K562 (cell line): ENCODE measurements around the gene TTC21A. TPM values are rescaled to one million over a fixed set of nuclear protein-coding genes. Genes with fewer than 3 reads are reported as not detected.

Experiments
- CBFA2T3 ChIP-seq: fragments of 450-650 bp; IDR thresholded peaks from 2 replicates; pipeline ENCODE4 v1.6.1; 2017
- CCNT2 ChIP-seq: IDR thresholded peaks from 2 replicates; pipeline ENCODE4 v1.6.1; 2011; ENCODE audit warnings: borderline replicate concordance, low read depth, mild to moderate bottlenecking, moderate library complexity, mixed read lengths, low read length; ENCODE audit not compliant: insufficient read length; ENCODE audit errors: extremely low read depth
- CSDE1 ChIP-seq, 2 experiments: fragments of 450-650 bp; IDR thresholded peaks; 2 replicates each; pipeline ENCODE4 v1.6.1; 2016; ENCODE audit warnings: mild to moderate bottlenecking in 1 of 2
- ESRRB ChIP-seq: fragments of 250-450 bp; sonication (Bioruptor Pico); IDR thresholded peaks from 2 replicates; pipeline ENCODE4 v1.5.0; 2020; ENCODE audit warnings: mild to moderate bottlenecking, moderate library complexity, borderline replicate concordance
- GATAD2A ChIP-seq: fragments of 450-650 bp; IDR thresholded peaks from 2 replicates; pipeline ENCODE4 v1.6.1; 2017
- JUND ChIP-seq, 2 experiments: IDR thresholded peaks; 2 replicates in 1 of 2; 3 replicates in 1 of 2; pipeline ENCODE4 v1.6.1; 2011; ENCODE audit warnings: borderline replicate concordance in 2 of 2, low read depth in 2 of 2, low read length in 2 of 2, improper control_type of control experiment in 1 of 2, missing biosample characterization in 1 of 2, missing genetic modification characterization in 1 of 2, missing genetic modification reagents in 1 of 2
- KAT8 ChIP-seq: fragments of 450-650 bp; IDR thresholded peaks from 2 replicates; pipeline ENCODE4 v1.6.1; 2016; ENCODE audit warnings: low read depth, mild to moderate bottlenecking
- KDM1A ChIP-seq, 2 experiments: fragments of 450-650 bp; IDR thresholded peaks; 2 replicates each; pipeline ENCODE4 v1.6.1; 2016; ENCODE audit warnings: mild to moderate bottlenecking in 2 of 2
- MAZ ChIP-seq, 2 experiments: fragments of 450-650 bp in 1 of 2; sonication (generic) in 1 of 2; formaldehyde crosslinking; IDR thresholded peaks in 1 of 2; conservative IDR thresholded peaks in 1 of 2; 2 replicates each; pipeline versions ENCODE4 v1.4.0 to v1.5.0; 2020; ENCODE audit warnings: mild to moderate bottlenecking in 1 of 2, missing genetic modification reagents in 1 of 2
- MECOM ChIP-seq: fragments of 250-450 bp; sonication (Bioruptor Pico); IDR thresholded peaks from 2 replicates; pipeline ENCODE4 v1.8.0; 2022; ENCODE audit warnings: inconsistent platforms
- PHF21A ChIP-seq: fragments of 450-650 bp; IDR thresholded peaks from 2 replicates; pipeline ENCODE4 v1.6.1; 2017; ENCODE audit warnings: low read depth, borderline replicate concordance
- TEAD2 ChIP-seq: fragments of 450-650 bp; IDR thresholded peaks from 2 replicates; pipeline ENCODE4 v1.6.1; 2016; ENCODE audit warnings: missing genetic modification characterization, control low read depth, missing compliant biosample characterization
- ZNF140 ChIP-seq: fragments of 250-450 bp; sonication (Bioruptor Pico); IDR thresholded peaks from 2 replicates; pipeline ENCODE4 v1.8.0; 2021; ENCODE audit warnings: moderate library complexity, mild to moderate bottlenecking, inconsistent platforms
- ZNF408 ChIP-seq: fragments of 250-450 bp; sonication (Bioruptor Pico); IDR thresholded peaks from 2 replicates; pipeline ENCODE4 v1.4.0; 2020; ENCODE audit warnings: low read depth, mild to moderate bottlenecking, moderate library complexity
- polyA plus RNA-seq, 8 experiments: library from polyadenylated mRNA; depleted of rRNA in 4 of 8; stranded (reverse) in 5 of 8; unstranded in 3 of 8; fragments of >200 nt; fragmentation: Nextera tagmentation in 2 of 8; fragmentation: Illumina TruSeq in 1 of 8; extraction: Ambion mirVana in 2 of 8; extraction: Trizol in 1 of 8; gene quantifications; 2 replicates each; pipeline versions ENCODE4 v1.2.1 to v1.2.3, GENCODE V29; 2011 to 2014; ENCODE audit warnings: inconsistent platforms in 1 of 8, missing spikeins in 1 of 8
- total RNA-seq, 7 experiments: library from RNA; depleted of rRNA in 6 of 7; stranded (reverse); fragments of >200 nt in 6 of 7; fragmentation: Illumina TruSeq in 2 of 7; extraction: Trizol in 2 of 7; gene quantifications; 2 replicates each; pipeline versions ENCODE4 v1.2.1 to v1.2.3, GENCODE V29; 2011 to 2021; ENCODE audit warnings: low replicate concordance in 1 of 7
- TF ChIP-seq, protein P1 (sequence below), 2 experiments: fragments of 450-650 bp; IDR thresholded peaks; 2 replicates each; pipeline ENCODE4 v1.6.1; 2016; ENCODE audit warnings: mild to moderate bottlenecking in 2 of 2, borderline replicate concordance in 1 of 2, low read depth in 1 of 2, moderate library complexity in 1 of 2
- TF ChIP-seq, protein P2 (sequence below): fragments of 250-450 bp; sonication (Bioruptor Pico); IDR thresholded peaks from 2 replicates; pipeline ENCODE4 v1.4.0; 2020; ENCODE audit warnings: borderline replicate concordance
- TF ChIP-seq, protein P3 (sequence below): sonication (generic); formaldehyde crosslinking; IDR thresholded peaks from 2 replicates; pipeline ENCODE4 v1.9.0; 2022; ENCODE audit warnings: mild to moderate bottlenecking, missing genetic modification reagents

TTC21A gene
- total and polyA plus RNA-seq, 9 of the 15 experiments (the other 6 are each of a cell fraction or from before 2014, with no cell fraction given): 0.22 to 1.4 (median 0.70) TPM

DNA sequence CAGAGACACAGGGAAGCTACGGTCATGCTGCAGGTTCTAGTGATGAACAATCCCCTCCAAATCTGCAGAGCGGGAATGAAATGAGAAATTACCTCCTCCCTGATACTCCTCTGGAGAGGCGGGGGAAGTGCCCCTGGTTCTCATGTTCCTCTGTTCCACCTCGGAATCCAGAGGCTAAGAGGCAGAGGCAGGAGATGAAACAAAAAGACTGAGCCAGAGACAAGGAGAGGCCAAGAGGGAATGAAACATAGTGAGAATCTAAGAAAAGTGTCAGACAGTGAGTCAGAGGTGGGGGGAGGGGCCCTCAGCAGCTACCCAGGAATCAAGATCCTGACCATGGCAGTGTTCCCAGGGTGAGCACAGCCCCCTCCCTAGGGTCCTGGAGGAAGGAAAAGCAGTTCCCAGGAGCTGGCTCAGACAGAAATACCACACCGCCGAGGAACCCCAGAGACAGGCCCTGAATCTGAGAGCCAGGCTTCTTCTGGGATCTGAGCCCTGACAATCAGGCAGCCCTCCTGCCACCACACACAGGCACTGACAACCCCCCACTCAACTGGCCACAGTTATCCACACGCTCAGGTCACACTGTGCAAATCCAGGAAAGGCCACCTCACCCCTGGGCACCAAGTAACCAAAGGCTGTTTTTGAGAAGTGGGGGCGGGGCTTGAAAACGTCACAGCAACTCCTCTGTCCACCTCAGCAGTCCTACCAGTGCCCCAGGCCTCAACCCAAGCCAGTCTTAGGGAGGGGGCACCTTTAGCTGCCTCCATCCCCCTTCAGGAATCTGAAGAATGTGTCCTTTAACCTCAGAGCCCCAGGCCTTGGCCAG, 43.5 kb downstream of the TTC21A start (continued):
- TF ChIP-seq, protein P1, sequence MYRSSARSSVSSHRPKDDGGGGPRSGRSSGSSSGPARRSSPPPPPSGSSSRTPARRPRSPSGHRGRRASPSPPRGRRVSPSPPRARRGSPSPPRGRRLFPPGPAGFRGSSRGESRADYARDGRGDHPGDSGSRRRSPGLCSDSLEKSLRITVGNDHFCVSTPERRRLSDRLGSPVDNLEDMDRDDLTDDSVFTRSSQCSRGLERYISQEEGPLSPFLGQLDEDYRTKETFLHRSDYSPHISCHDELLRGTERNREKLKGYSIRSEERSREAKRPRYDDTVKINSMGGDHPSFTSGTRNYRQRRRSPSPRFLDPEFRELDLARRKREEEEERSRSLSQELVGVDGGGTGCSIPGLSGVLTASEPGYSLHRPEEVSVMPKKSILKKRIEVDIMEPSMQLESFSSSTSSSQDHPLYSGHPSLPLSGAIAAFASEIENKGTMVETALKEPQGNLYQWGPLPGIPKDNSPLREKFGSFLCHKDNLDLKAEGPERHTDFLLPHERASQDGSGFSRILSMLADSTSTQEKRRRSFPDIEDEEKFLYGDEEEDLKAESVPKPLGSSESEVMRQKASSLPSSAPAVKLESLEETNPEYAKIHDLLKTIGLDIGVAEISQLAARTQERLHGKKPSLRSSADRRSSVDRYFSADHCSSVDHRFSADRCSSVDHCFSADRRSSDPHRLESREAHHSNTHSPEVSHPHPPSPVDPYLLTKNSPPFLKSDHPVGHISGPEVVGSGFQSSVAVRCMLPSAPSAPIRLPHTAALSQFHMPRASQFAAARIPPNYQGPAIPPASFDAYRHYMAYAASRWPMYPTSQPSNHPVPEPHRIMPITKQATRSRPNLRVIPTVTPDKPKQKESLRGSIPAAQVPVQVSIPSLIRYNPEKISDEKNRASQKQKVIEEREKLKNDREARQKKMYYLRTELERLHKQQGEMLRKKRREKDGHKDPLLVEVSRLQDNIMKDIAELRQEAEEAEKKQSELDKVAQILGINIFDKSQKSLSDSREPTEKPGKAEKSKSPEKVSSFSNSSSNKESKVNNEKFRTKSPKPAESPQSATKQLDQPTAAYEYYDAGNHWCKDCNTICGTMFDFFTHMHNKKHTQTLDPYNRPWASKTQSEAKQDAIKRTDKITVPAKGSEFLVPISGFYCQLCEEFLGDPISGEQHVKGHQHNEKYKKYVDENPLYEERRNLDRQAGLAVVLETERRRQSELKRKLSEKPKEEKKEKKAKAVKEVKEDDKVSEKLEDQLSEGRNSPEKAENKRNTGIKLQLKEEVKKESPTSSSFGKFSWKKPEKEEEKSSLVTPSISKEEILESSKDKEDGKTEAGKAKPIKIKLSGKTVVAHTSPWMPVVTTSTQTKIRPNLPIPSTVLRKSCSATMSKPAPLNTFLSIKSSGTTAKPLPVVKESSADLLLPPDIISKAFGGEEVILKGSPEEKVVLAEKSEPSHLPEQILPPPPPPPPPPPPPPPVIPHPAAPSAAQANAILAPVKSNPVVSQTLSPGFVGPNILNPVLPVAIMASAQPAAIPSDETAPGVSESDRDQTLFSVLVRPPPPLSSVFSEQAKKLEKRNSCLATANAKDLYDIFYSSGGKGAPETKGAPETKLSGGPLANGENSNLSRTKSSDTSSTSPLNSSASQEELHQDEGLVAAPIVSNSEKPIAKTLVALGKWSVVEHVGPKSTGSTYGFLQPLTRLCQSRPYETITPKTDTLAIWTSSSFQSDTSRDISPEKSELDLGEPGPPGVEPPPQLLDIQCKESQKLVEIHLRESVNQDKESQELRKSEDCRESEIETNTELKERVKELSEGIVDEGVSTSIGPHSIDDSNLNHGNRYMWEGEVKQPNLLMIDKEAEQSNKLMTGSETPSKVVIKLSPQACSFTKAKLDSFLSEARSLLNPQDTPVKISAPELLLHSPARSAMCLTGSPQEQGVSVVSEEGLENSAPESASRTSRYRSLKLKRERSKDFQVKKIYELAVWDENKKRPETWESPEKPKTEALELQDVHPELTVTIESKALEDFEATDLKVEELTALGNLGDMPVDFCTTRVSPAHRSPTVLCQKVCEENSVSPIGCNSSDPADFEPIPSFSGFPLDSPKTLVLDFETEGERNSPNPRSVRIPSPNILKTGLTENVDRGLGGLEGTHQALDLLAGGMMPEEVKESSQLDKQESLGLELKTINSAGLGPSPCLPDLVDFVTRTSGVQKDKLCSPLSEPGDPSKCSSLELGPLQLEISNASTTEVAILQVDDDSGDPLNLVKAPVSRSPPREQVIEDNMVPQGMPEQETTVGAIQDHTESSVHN (IDR thresholded peaks at IDR 0.05; ENCODE audit: borderline replicate concordance in 1 of 2, low read depth in 1 of 2): no peak
- TF ChIP-seq CBFA2T3 (no peak), TEAD2 (no peak), KDM1A (IDR thresholded peaks at IDR 0.05) (no peak), MAZ (CRISPR knock-in tag; conservative IDR thresholded peaks at IDR 0.05 in 1 of 2, IDR thresholded peaks at IDR 0.05 in 1 of 2) (peak; percentile 29 to 75; a peak in 2 of 4 replicates), JUND (IDR thresholded peaks at IDR 0.05; ENCODE audit: borderline replicate concordance, low read depth, low read length) (peak; percentile 97), JUND (tag; IDR thresholded peaks at IDR 0.05; ENCODE audit: borderline replicate concordance, low read depth, low read length) (peak; percentile 95; the same call in 2 of the 3 replicates), ZNF408 (CRISPR knock-in tag) (no peak), KAT8 (no peak), ZNF140 (no peak), CSDE1 (IDR thresholded peaks at IDR 0.05) (no peak), ESRRB (CRISPR knock-in tag) (no peak), GATAD2A (peak; percentile 61; the same call in 1 of the 2 replicates), CCNT2 (no peak), PHF21A (no peak), MECOM (CRISPR knock-in tag) (no peak)
- TF ChIP-seq, protein P2, sequence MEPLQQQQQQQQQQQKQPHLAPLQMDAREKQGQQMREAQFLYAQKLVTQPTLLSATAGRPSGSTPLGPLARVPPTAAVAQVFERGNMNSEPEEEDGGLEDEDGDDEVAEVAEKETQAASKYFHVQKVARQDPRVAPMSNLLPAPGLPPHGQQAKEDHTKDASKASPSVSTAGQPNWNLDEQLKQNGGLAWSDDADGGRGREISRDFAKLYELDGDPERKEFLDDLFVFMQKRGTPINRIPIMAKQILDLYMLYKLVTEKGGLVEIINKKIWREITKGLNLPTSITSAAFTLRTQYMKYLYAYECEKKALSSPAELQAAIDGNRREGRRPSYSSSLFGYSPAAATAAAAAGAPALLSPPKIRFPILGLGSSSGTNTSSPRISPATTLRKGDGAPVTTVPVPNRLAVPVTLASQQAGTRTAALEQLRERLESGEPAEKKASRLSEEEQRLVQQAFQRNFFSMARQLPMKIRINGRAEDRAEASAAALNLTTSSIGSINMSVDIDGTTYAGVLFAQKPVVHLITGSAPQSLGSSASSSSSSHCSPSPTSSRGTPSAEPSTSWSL (CRISPR knock-in tag): no peak
- TF ChIP-seq, protein P3, sequence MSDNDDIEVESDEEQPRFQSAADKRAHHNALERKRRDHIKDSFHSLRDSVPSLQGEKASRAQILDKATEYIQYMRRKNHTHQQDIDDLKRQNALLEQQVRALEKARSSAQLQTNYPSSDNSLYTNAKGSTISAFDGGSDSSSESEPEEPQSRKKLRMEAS: no peak; the same call in 1 of the 2 replicates
